ENCODE results near the gene PHF11.

The PHF11 gene

DNA sequence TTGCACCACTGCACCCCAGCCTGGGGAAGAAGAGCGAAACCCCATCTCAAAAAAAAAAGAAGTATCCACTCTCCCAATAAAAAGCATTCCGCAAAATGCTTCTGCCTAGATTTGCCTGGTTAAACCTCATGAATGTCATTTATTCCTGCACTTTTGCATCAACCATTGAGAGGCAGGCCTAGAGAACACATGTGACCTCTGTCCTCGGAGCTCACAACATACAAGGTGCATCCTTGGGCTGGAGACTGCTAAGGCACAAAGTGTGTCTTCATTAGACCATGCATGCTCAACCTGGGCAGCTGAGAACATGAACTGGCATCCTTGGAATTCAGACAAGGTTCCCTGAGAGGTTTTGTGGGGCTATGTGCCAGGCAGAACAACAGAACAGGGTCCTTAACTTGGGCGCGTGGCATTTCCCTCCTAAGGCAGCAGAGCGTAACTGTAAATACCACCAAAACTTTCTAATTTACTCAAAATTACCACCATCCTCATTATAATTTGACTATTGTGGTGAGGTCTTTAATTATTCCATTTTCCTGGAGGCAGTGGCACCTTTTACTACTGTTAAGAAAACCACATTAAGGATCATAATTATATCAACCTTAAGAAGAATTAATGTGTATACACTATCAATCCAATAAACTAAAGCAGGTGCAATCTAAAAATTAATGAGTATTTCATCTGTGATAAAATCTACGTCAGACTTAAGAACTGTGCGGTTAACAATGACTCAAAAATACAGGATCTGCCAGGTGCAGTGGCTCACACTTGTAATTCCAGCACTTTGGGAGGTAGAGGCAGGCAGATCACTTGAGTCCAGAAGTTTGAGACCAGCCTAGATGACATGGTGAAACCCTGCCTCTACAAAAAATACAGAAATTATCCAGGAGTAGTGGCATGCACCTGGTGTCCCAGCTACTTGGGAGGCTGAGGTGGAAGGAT, 75.8 kb downstream of the PHF11 start:
- Histone ChIP-seq H3K27ac (no peak overlapping the region), H3K4me3 (no peak overlapping the region)
- no peak for DNase-seq (ENCODE audit: low spot score)
- TF ChIP-seq CTCF (IDR thresholded peaks at IDR 0.05), result no peak
